GM23248 (cell line): ENCODE data around the gene ACOX3.

Source experiments
- EZH2 ChIP-seq: fragments of 200-600 bp; sonication (generic); IDR thresholded peaks from 2 replicates; pipeline ENCODE4 v1.6.1; 2018; ENCODE audit warnings: antibody characterized with exemption, mild to moderate bottlenecking; ENCODE audit not compliant: insufficient read depth, poor library complexity, severe bottlenecking
- EZH2phosphoT487 ChIP-seq: fragments of 200-600 bp; sonication (generic); IDR thresholded peaks from 2 replicates; pipeline ENCODE4 v1.6.1; 2018; ENCODE audit warnings: antibody characterized with exemption, moderate library complexity, mild to moderate bottlenecking, low read depth; ENCODE audit not compliant: insufficient read depth

GRCh38 chr4:8438743-8439142, 1.8 kb downstream of the ACOX3 start:
- TF ChIP-seq EZH2 (no peak), EZH2phosphoT487 (no peak)
